Germinal center (tissue), 1 donor: ENCODE results near the gene PPP2R2B.
"Not testable (repeated sequence)": the region's sequence is repeated elsewhere in the genome, so short reads cannot be mapped to it uniquely, and the experiment has no call there.

Experiments used
- DNase-seq: peaks from one replicate; pipeline ENCODE4 v3.0.0; 2012; ENCODE audit warnings: mixed read lengths, low spot score

PPP2R2B gene

GRCh38 chr5:146734936-146735577, 143.5 kb downstream of the PPP2R2B start:
- DNase-seq: no peak

DNA sequence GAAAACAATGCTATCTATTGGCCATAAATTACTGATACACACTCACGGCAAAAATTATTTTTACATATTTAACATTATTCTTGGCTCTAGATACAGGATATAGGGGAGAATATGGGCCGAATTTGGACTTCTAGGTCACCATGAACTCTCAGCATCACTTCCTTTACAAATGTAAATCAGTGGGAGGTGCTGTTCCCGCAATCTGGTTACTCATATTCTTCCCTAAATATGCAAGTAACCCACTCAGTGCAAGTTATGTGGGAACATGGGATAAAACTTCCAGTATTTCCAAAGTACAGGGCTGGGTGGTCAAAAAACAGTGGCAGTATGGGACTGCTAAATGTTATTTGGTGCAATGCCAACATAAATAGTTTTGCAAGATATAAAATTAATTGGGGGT, 145.6 kb downstream of the PPP2R2B start:
- no peak for DNase-seq

- no peak for DNase-seq
These were observed 146.5 kb downstream of the PPP2R2B start for GRCh38 chr5:146731909-146732659.

GRCh38 chr5:146728746-146729145, 149.8 kb downstream of the PPP2R2B start:
- DNase-seq: not testable (repeated sequence)

DNA sequence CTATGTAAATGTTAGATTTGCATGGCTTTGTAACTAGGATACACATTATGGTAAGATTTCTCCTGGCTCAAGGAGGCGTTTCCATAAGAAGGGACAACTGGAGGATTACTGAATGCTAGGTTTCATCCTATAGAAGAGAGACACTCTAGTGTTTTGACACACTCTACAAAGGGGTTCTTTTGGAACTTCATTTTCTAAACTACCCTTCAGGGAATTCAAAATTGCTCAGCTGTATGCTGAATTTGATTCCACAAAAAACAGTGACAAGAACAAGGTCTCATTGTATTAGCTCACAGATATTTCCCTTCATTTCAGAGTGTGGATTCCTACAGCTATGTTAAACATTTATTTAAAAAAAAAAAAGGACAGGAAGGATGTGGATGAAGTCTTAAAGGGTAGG, 151.7 kb downstream of the PPP2R2B start:
- DNase-seq: no peak

DNA sequence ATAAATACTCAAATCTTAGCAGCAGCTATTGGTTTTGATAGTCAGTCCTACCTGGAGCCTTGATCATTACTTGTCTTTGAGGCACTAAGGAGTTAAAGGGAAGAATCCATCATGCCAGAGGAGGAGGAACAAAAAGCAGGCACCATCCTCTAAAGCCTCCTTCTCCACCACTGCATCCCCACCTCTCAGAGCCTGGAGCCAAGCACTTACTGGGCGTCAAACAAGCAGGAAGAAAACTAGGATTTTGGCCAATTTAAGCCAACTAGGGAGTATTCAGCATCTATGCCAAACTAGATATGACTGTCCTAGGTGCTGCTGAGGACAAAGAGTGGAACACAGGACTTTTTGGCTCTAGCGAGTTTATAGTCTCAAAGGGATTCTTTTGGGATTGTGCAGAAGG, 152.5 kb downstream of the PPP2R2B start:
- no peak for DNase-seq

DNA sequence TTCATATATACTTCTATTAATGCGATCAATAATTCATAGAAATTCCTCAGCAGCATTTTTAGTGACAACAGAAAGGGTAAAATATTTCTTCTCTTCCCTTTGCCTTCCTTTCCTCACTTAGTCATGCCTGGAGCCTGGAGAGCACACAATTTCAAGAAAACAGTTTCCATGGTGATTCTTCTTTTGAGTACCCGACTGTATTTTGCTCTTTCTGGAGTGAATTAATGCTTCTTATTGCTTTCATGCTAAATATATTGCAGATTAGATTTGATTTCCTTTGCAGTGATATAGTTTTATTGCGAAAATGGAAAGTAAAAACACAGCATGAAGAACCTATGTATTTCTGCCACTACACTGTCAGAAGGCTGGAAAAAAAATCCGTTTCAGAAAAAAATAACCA, 153.5 kb downstream of the PPP2R2B start:
- DNase-seq: no peak

- no peak for DNase-seq
These were observed 156.2 kb downstream of the PPP2R2B start for GRCh38 chr5:146722361-146722779.

DNA sequence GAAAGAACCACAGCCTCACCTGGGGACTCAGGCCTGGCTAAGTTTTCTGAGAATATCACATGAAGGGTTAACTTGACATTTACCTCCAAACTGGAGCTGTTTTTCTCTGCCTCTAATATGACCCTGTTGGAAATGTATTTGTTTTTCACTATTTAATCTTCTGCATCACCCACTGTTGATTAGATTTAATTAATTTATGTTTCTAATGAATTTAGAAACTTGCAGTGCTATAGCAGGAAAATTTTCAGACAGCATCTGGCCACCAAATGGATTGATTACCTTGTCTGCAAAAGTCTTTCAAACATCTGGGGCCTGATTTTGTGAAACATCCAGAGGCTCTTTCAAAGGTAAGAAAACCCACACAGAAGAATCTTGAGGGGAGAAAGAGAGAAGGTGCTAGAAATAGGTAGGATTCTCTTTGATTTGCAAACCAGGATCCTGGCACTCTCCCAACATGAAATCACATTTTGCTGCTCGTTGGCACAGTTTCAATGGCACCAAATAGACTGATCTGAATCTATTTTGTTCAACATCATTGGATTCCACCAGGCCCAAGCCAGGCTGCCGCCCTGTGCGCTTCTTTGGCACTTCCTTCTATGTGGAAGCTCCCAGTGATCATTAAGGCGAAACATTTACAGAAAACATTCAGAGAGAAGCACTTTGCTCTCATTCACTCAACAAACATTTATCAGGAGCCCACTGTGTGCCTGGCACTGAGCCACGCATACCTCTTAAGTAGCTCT, 157.3 kb downstream of the PPP2R2B start:
- no peak for DNase-seq

DNA sequence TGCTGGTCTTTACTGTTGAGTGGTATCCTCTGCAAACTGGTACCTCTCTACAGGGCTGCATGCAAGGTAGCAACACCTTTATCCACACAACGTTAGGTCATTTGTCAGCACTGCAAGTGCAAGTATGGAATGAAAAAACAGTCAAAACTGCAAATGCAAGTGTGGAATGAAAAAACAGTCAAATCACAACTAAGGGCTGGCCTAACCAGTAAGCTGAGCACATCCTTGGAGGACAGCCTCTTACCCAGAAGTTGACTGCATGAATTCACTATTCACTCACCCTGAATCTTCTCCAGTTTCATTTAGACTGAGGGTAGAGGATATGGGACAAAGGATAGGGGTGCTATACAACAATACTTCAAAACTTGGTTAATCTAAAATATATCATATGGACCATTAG, 158.4 kb downstream of the PPP2R2B start:
- DNase-seq: no peak

DNA sequence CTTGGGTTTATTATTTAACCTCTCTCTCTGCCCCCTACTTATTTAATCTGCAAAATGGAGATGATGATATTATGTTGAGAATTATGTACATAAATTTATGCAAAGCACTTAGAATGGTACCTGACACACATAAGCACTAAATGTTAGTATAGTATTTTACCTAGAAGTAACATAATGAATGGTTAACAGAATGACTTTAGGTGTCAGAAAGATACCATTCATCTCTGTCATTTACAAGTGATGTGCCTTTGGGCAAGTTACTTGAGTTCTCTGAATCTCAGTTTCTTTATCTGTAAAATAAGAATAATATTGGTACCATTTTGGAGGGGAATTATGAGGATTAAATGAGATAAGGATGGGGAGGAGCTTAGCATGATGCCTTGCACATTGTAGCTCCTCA, 159.4 kb downstream of the PPP2R2B start:
- DNase-seq: no peak

DNA sequence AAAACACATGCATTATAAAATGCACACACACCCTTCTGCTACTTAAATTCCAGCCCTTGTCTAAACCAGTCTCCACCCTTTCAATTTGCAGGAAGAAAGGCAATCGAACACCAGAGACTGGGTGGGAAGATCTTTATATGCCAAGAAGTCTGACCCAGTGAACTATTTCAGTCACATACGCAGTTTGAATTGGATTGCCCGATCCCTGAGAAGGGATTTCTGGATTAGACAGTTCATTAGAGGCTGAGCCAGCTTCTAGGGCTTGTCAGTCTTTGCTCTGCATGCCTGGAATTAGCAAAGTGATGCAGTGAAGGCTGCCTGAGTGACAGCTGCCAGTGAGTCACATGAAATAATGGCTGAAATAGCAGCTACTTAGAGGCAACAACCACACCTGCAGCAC, 159.9 kb downstream of the PPP2R2B start:
- no peak for DNase-seq

DNA sequence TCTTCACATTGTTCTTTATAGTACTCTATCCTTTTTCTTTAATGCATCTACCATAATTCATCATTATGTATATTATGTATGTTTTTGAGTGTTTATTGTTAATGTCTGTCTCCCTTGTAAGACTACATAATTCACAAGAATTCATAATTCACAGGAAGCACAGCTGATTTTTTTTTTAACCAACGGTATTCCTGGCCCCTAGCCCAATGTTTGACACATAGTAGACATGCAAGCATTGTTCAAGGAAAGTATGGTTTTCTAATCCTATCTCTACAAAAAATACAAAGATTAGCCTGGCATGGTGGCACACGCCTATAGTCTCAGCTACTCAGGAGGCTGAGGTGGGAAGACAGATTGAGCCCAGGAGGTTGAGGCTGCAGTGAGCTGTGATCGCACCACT, 160.6 kb downstream of the PPP2R2B start:
- DNase-seq: no peak

DNA sequence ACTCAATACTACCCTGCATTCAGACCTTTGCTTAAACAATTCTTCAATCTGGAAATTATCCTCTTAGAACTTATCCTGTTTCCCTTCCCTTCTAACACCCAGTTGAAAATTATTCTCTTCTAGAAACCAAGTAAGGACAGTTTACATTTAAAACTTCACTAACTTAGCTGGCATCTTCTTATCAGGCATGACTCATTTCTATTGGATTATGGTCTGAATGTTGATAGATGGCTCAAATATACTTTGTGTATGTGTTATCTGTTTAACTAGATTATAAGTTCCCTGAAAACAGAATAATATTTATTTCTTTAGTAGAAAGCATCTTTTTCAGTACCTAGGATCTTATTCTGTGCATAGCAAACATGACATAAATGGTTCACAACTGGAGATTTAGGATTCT, 161.9 kb downstream of the PPP2R2B start:
- DNase-seq: no peak

GRCh38 chr5:146710348-146710747, 168.2 kb downstream of the PPP2R2B start:
- no peak for DNase-seq

- no peak for DNase-seq
These were observed 171.2 kb downstream of the PPP2R2B start for GRCh38 chr5:146707316-146707715.

DNA sequence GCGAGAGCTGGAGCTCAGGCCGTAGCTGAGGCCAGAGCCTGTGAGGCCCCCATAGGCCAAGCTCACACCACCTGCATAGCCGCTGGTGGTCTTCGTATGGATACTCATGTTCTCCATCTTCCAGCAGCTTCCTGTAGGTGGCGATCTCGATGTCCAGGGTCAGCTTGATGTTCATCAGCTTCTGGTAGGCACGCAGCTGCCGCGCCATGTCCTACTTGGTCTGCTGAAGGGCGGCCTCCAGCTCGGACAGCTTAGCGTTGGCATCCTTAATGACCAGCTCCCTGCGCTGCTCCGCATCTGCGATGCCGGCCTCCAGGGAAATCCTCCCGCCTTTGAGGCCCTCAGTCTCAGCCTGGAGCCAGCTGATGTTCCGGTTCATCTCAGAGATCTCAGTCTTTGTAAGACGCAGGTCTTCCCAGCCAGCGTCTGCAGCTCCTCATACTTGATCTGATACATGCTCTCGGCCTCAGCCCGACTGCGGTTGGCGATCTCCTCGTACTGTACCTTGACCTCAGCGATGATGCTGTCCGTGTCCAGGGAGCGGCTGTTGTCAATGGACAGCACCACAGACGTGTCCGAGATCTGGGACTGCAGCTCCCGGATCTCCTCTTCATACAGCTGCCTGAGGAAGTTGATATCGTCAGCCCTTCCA, 172.1 kb downstream of the PPP2R2B start:
- no peak for DNase-seq

- DNase-seq: no peak
These were observed 173.4 kb downstream of the PPP2R2B start for GRCh38 chr5:146704949-146705665.

DNA sequence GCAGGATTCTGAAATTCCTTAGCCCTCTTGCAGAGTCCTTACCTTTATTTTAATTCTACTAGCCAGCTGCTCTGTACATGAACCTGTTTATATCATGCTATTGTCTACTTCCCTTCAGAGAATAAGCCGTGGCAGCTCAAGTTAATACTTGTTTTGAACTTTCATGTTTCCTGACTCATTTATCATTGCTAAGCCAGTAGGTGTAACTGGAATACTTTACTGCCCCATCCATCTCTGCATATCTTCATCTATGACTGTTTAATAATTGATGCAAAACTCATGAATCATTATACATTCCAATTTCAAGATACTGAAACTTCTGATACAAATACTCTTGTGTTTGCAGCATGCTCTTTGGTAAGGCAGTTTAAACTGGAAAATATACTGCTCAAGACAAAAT, 174.7 kb downstream of the PPP2R2B start:
- no peak for DNase-seq

GRCh38 chr5:146703499-146703898, 175.1 kb downstream of the PPP2R2B start:
- no peak for DNase-seq

- no peak for DNase-seq
These were observed 178.7 kb downstream of the PPP2R2B start for GRCh38 chr5:146699664-146700418.
